ENCODE data around the gene TCF7L1.

DNA sequence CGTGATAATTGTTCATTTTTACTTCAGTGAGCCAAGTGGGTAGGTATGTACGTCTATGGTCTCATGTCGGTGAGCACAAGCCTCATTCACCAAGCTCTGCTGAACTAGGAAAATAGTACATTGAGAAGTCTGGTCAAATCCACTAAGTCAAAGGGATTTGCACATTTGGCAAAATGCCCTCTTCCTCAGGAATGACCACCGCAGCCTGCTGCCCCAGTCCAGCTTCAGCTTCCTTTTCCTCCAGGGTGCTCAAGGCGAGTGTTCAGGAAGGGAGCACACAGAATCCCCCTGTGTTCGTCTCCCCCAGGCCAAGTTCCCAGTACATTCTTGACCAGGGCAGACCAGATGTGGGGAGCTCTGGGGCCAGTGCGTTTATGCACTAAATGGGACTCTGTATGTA is 23.0 kb downstream of the TCF7L1 start:
- TF ChIP-seq CCAR2 (IDR thresholded peaks at IDR 0.05; ENCODE audit: low read depth, low read length): no peak
- TF ChIP-seq KLF16 (IDR thresholded peaks at IDR 0.05): no peak
- no peak for TF ChIP-seq NBN (IDR thresholded peaks at IDR 0.05; ENCODE audit: low read depth)
- no peak for TF ChIP-seq ZNF77 (CRISPR knock-in tag; IDR thresholded peaks at IDR 0.05)

Data from K562 (cell line).